GM12878 (cell line): ENCODE measurements around the gene C17orf78.

Experiments used
- CEBPB ChIP-seq, 2 experiments: fragments of 150-350 bp in 1 of 2; IDR thresholded peaks; 2 replicates each; pipeline ENCODE4 v1.6.1; 2012 to 2014; ENCODE audit warnings: low read depth in 2 of 2, low read length in 2 of 2, borderline replicate concordance in 1 of 2, inconsistent platforms in 1 of 2
- CREM ChIP-seq: IDR thresholded peaks from 2 replicates; pipeline ENCODE4 v1.6.1; 2014; ENCODE audit warnings: antibody characterized with exemption, low read depth
- CTCF ChIP-seq, 3 experiments: IDR thresholded peaks in 2 of 3; conservative IDR thresholded peaks in 1 of 3; 2 replicates each; pipeline ENCODE4 v1.5.1; 2011; ENCODE audit warnings: low read depth in 3 of 3, low read length in 3 of 3, mild to moderate bottlenecking in 3 of 3, control low read depth in 2 of 3, moderate library complexity in 2 of 3, inconsistent platforms in 1 of 3, mixed read lengths in 1 of 3; ENCODE audit not compliant: control insufficient read depth in 2 of 3, insufficient read depth in 1 of 3; ENCODE audit errors: extremely low read depth in 1 of 3
- EP300 ChIP-seq, 2 experiments: fragments of 150-350 bp in 1 of 2; IDR thresholded peaks; 2 replicates each; pipeline ENCODE4 v1.6.1; 2011 to 2012; ENCODE audit warnings: low read depth in 2 of 2, low read length in 2 of 2, borderline replicate concordance in 1 of 2, improper control_type of control experiment in 1 of 2, inconsistent platforms in 1 of 2; ENCODE audit not compliant: control insufficient read depth in 1 of 2
- MYC ChIP-seq: IDR thresholded peaks from 2 replicates; pipeline ENCODE4 v1.6.1; 2011; ENCODE audit warnings: mild to moderate bottlenecking, low read length, moderate library complexity, inconsistent platforms; ENCODE audit not compliant: insufficient read depth, insufficient replicate concordance, insufficient read length, severe bottlenecking
- PKNOX1 ChIP-seq: fragments of 450-650 bp; IDR thresholded peaks from 2 replicates; pipeline ENCODE4 v1.6.1; 2016; ENCODE audit warnings: mild to moderate bottlenecking
- POLR2A ChIP-seq: IDR thresholded peaks from 2 replicates; pipeline ENCODE4 v1.6.1; 2011; ENCODE audit warnings: low read depth, mild to moderate bottlenecking, low read length
- TAF1 ChIP-seq: IDR thresholded peaks from 2 replicates; pipeline ENCODE4 v1.6.1; 2011; ENCODE audit warnings: mild to moderate bottlenecking, low read depth, low read length, borderline replicate concordance
- TCF7 ChIP-seq: IDR thresholded peaks from 2 replicates; pipeline ENCODE4 v1.6.1; 2014; ENCODE audit warnings: antibody characterized with exemption, borderline replicate concordance
- ZBTB33 ChIP-seq: fragments of 450-650 bp; IDR thresholded peaks from 2 replicates; pipeline ENCODE4 v1.6.1; 2017; ENCODE audit warnings: mild to moderate bottlenecking
- ZNF217 ChIP-seq: fragments of 450-650 bp; IDR thresholded peaks from 2 replicates; pipeline ENCODE4 v1.6.1; 2017; ENCODE audit warnings: antibody characterized with exemption, mild to moderate bottlenecking

GRCh38 chr17:37359682-37360188 is 16.1 kb upstream of the C17orf78 start:
- TF ChIP-seq TAF1: no peak
- no peak for TF ChIP-seq CREM
- TF ChIP-seq ZBTB33: no peak
- TF ChIP-seq MYC: no peak
- no peak for TF ChIP-seq EP300 (IDR thresholded peaks at IDR 0.05; ENCODE audit: borderline replicate concordance in 1 of 2, control insufficient read depth in 1 of 2, low read depth in 2 of 2, low read length in 2 of 2)
- no peak for TF ChIP-seq CEBPB (IDR thresholded peaks at IDR 0.05; ENCODE audit: borderline replicate concordance in 1 of 2, low read depth in 2 of 2, low read length in 2 of 2)
- no peak for TF ChIP-seq CTCF (IDR thresholded peaks at IDR 0.05 in 2 of 3, conservative IDR thresholded peaks at IDR 0.05 in 1 of 3; ENCODE audit: control insufficient read depth in 2 of 3, extremely low read depth in 1 of 3, insufficient read depth in 1 of 3, low read depth in 3 of 3, low read length in 3 of 3)
- TF ChIP-seq POLR2A: no peak
- TF ChIP-seq ZNF217: no peak
- no peak for TF ChIP-seq PKNOX1
- no peak for TF ChIP-seq TCF7
